Measurements from ENCODE around the gene C22orf39.

C22orf39 gene

GRCh38 chr22:19476023-19476422, 28.5 kb upstream of the C22orf39 start:
- DNase-seq, result no peak

DNA sequence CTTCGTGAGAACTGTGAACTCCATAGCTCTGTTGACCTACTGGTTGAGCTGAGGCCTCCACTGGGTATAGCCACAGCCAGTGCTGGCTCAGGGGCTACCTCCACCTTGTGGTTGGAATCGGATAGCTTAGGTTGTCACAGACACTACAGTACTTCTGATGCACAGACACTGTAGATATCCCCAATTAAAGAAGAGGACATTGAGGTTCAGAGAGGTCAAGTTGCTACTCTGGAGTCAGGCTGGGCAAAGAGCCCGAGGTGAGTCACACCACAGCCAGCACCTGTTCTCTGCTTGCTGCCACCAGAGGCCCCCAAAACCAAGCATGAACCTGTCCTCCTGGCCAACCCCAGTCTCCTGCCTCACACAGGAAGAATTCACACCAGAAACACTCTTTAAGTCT, 26.1 kb upstream of the C22orf39 start:
- no peak for DNase-seq

GRCh38 chr22:19472233-19472632, 24.7 kb upstream of the C22orf39 start:
- DNase-seq, result no peak

- no peak for DNase-seq
Observed at GRCh38 chr22:19471572-19471971, 24.1 kb upstream of the C22orf39 start.

GRCh38 chr22:19470010-19470409, 22.5 kb upstream of the C22orf39 start:
- no peak for DNase-seq

GRCh38 chr22:19469421-19469820, 21.9 kb upstream of the C22orf39 start:
- DNase-seq, result no peak

DNA sequence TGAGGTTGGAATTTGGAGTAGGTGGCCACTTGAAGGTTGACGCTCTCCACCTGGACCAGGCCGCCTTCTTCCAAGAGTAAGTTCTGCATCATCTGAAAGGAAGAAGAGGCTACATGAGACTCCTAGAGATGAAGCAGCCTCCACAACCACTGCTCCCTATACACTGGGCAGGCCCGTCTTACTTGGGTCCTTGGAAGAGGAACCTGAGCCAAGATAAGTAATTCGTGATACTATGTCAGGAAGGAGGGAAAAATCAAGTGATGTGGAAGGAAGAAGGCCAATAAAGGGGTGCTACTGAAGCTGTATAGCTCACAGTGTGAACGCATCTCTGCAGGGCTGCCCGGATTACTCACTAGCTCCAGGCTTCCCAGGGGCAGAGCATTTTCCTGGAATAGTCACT, 20.4 kb upstream of the C22orf39 start:
- DNase-seq, result no peak

DNA sequence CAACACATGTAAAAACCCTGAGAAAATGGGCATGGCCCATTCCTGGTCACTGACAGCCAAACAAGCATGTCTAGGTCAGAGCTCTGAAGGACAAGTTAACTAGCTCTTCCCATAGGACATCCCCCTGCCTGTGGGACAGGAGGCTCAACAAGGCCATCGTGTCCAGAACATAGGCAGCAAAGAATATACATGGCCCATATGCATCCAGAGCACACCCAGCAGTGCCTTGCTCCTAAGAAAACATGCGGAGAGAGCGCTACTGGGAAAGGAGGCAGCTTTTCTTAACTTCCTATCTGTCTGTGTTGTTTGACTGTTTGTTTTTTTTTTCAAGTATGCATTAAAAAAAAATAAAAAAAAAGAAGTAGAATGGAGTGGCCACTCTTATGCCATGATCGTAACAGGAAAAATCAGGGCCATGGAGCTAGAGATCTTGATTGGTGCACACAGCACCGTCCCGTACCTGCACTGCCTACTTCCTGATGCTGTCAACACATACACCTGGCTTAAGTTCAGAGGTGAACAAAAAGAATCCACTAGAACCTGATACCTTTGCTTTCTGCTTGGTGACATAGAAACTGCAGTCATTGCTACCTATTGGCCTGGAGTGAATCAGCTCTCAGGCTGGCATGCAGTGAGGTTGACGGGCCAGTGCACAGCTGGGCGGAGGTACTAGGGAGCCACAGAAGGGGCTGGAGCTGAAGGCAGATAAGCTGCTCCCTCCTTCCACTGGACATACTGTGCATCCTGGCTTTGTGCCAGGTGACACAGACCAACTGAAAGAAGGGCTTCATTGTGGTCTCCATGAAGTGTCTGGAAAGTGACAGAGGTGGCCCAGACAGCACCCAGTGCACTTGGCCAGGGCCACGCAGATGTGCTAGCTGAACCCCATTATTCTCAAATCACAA, 19.6 kb upstream of the C22orf39 start:
- no peak for DNase-seq

DNA sequence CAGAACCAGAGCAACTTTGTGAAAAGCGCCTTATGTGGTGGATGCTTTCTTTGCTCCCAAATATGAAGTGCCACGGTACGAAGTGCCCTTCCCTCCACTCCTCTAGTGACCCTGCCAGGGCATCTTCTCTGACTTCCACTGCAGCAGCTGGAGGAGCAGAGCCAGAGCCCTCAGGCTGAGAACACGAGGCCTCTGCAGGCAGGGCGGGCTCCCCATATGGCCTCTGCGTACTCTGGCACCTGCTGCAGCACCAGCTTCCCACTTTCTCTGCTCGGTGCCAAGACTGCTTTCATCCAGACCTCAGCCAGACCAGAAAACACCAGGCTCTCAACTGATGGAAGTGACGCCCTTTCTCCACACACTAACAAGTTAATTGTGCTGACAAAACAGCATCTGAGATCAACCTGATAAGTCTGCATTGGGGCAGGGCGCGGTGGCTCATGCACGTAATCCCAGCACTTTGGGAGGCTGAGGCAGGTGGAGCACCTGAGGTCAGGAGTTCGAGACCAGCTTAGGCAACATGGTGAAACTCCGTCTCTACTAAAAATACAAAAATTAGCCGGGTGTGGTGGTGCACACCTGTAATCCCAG, 18.7 kb upstream of the C22orf39 start:
- no peak for DNase-seq

GRCh38 chr22:19464975-19465374, 17.5 kb upstream of the C22orf39 start:
- no peak for DNase-seq

GRCh38 chr22:19464546-19464945, 17.0 kb upstream of the C22orf39 start:
- no peak for DNase-seq

DNA sequence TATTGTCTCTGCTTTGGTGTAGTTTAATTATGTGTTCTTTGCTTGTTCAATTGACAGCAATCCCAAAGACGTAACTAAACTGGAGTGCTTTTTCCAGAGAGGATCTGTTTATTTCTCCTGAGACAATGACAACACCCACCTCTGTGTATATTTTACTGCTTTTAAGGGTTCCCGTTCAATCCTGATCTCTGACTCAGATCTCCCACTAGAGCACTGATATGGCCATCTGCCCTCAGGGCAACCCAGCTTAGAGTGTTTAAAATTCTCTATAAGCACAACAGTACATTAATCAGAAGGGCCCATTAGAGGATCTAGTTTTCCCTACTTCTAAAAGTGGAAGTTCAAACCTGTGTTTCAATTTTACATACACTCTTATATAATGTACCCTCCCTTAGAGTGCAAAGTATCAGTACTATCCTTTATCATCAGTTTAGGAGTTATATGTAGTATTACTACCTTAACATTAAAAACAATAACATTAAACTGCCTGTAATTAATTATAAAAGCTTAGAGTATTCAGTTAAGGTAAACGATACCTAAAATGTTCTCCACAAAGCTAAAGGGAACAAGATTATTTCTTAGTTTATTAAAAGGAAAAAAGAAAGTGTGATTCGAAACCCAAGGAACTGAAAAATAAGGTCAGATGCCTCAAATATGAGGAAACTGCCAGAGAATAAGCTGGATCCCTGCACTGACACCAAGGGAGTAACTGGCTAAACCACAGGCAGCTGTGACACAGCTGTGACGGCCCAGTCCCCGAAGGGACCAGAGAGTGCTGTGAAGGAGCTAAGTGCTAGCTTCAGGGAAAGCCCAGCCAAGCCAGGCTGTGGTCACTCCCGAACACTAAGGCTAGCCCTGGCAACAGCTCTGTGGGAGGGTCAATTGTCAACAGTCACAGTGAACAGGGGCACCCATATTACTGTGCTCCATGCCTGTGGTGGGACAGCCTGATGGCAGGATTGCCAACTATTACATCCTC, 16.3 kb upstream of the C22orf39 start:
- no peak for DNase-seq

GRCh38 chr22:19463008-19463407, 15.5 kb upstream of the C22orf39 start:
- no peak for DNase-seq

DNA sequence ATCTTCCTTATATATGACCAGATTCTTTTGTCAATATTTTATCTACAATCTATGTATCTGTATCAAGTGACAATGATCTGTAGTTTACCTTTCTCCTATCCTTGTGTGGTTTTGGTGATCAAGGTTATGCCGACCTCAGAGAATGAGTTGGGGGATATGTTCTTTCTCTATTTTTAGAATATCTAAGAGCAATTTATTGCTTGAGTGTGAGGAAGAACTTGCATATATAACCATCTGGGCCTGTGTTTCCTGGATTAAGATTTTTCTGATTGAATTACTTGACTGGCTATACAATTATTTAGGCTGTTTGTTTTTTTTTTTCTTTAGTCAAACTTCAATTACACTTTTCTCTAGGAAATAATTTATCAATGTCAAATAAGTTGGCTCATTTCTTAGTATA, 14.0 kb upstream of the C22orf39 start:
- no peak for DNase-seq

DNA sequence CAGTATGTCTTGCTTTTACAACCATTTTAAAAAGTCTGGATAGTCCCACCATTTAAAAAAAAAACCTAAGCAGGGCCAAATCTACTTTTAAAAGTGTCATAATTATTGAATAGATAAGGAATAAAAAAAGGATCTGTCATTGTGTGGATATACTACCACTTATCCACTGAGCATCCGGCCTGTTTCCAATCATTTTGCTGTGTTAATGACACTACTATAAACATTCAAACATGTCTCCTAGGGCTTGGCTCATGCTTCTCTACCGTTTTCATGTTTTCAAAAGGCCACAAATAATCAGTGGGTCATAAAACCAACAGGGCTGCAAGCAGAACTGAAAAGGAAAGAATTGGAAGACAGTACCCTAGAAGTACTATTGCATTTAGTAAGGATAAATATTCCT, 12.5 kb upstream of the C22orf39 start:
- DNase-seq, result no peak

- no peak for DNase-seq
Observed at GRCh38 chr22:19457828-19458428, 10.4 kb upstream of the C22orf39 start.

- DNase-seq, result no peak
Observed at GRCh38 chr22:19456541-19456940, 9.0 kb upstream of the C22orf39 start.

DNA sequence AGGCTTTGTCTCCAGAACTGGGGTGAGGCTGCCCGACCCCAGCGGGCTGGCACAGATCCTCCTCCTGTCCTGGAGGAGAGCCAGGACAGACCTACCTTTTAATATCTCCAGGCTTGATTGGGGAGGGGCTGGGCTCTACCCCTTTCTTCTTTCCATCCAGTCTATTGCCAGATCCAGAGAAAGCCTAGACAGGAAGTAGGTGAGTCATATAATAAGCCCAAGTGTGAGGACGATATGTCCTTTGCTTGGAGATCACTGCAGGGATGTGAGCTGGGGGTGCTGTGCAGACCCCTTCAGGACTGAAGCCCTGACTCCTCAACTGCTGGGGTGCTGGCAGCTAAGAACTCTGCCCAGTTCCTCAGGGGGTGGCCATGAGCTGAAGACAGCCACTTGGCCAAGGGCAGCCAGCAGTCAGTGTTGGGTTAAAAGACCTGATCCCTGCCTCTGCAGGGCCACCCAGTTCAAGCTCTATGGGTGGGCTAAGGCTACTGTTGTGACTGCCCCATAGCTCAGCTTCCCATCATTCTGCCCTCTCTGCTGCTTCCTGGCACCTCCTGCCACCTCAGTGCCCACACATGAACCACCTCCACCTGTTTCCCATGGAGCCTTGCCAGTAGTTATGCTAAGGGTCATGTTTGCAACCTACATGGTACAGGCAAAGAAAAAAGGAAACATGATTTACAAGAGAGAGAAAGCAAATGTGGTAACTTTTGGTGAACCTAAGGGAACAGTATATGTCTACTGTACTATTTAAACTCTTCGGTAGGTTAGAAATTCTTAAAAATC, 8.3 kb upstream of the C22orf39 start:
- no peak for DNase-seq

DNA sequence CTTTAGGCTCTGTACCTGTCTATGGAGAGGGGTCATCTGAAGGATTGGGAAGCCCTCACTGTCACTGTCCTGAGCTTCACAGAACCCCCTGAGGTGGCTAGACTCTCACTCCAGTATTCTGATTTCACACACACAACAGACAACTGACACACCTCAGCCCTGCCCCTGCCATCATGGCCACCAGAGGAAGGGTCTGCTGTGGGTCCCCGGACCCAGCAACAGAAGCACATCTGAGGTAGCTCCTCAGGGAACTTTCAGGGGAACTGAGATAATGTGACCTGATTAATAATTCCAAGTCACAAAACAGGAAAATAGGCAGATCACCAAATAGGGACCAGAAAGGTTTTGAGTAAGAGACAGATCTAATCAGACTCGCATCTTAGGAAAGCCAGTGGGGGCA, 7.5 kb upstream of the C22orf39 start:
- DNase-seq, result no peak

DNA sequence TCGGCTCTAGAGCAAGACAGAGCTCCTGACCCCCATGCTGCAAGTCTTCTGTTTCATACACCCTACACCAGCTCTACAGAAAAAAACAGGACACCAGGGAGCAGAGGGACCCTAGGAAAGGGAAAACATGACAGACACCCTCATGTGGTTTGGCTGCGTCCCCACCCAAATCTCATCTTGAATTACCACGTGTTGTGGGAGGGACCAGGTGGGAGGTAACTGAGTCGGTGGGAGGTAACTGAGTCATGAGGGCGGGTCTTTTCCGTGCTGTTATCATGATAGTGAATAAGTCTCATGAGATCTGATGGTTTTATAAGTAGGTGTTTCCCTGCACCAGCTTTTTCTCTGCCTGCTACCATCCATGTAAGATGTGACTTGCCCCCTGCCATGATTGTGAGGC, 6.6 kb upstream of the C22orf39 start:
- DNase-seq, result no peak

- DNase-seq, result no peak
Observed at GRCh38 chr22:19453718-19454117, 6.2 kb upstream of the C22orf39 start.

DNA sequence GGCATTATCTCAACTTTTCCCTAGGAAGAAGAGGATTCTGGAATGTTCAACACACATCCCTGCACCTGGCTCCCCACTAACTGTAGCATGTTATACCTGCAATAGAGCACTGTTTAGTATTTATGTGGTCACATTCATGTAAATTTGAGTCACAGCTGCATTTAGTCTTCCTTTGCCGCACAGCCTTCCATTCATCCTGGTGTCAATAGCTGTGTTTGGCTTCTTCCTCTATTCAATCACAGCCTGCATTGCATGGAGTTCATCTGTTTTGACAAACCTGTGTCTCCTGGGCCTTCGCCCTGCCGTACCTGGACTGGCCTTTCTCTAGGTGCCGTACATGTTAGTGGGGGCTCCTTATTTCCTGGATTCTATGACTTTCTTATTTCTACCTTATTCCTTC, 4.1 kb upstream of the C22orf39 start:
- no peak for DNase-seq
